ENCODE measurements around the gene MEGF6. TPM values are rescaled to one million over a fixed set of nuclear protein-coding genes. Genes with fewer than 3 reads are reported as not detected.
A peak's percentile ranks its signal among the peaks of the same experiment; 100 is the strongest.
"Not testable (repeated sequence)": the region's sequence is repeated elsewhere in the genome, so short reads cannot be mapped to it uniquely, and the experiment has no call there.

MEGF6 gene
- total and polyA plus RNA-seq, 12 donors, result 0.15 to 29.2 (median 8.2) TPM

GRCh38 chr1:3590139-3590763 is 21.1 kb downstream of the MEGF6 start:
- no peaks in the 10 kb centered on the region for H3K4me1 ChIP-seq (replicated peaks in 1 of 2)
- no peak overlapping the region for H3K27ac ChIP-seq
- peaks cover 4% of the 10 kb centered on the region for H3K27me3 ChIP-seq
- DNase-seq, result peak in 1 of 7 donors; percentile 30
- H3K36me3 ChIP-seq (replicated peaks in 1 of 2), result no peaks in the 10 kb centered on the region
- no peak overlapping the region for H3K4me3 ChIP-seq
- intact Hi-C loops (cut with DNase I), result no loop called here
- H3K9me3 ChIP-seq (replicated peaks in 1 of 3), result no peaks in the 10 kb centered on the region
- WGBS, 4 donors, result 52 to 60% (median 59%) methylated on average over 15 to 27 of the region's 27 CpGs
- TF ChIP-seq POLR2A (IDR thresholded peaks at IDR 0.05), result no peak

GRCh38 chr1:3588395-3588794 is 22.9 kb downstream of the MEGF6 start:
- no peak for TF ChIP-seq POLR2A (IDR thresholded peaks at IDR 0.05)
- no peak for TF ChIP-seq CTCF (IDR thresholded peaks at IDR 0.05)
- Histone ChIP-seq H3K27me3 (peaks cover 4% of the 10 kb centered on the region), H3K4me1 (replicated peaks in 1 of 2) (no peaks in the 10 kb centered on the region), H3K4me3 (no peak overlapping the region), H3K9me3 (replicated peaks in 1 of 3) (no peaks in the 10 kb centered on the region), H3K36me3 (replicated peaks in 1 of 2) (no peaks in the 10 kb centered on the region), H3K27ac (no peak overlapping the region)
- 71 to 100% (median 80%) methylated on average over 1 to 5 of the region's 5 CpGs for WGBS, 4 donors
- intact Hi-C loops (cut with DNase I), result no loop called here
- no peak for DNase-seq

GRCh38 chr1:3586986-3587759 is 24.1 kb downstream of the MEGF6 start:
- Histone ChIP-seq H3K4me3 (no peak overlapping the region), H3K36me3 (replicated peaks in 1 of 2) (no peaks in the 10 kb centered on the region), H3K4me1 (replicated peaks in 1 of 2) (no peaks in the 10 kb centered on the region), H3K9me3 (replicated peaks in 1 of 3) (no peaks in the 10 kb centered on the region), H3K27me3 (peaks cover 4% of the 10 kb centered on the region), H3K27ac (no peak overlapping the region)
- intact Hi-C loops (cut with DNase I), result no loop called here
- TF ChIP-seq POLR2A (IDR thresholded peaks at IDR 0.05), result no peak
- no peak for TF ChIP-seq CTCF (IDR thresholded peaks at IDR 0.05)
- WGBS, 4 donors, result 80 to 88% (median 82%) methylated on average over 24 of the region's 24 CpGs
- DNase-seq, result no peak

- Histone ChIP-seq H3K27ac (no peak overlapping the region), H3K36me3 (replicated peaks in 1 of 2) (no peaks in the 10 kb centered on the region), H3K4me1 (replicated peaks in 1 of 2) (no peaks in the 10 kb centered on the region), H3K27me3 (peaks cover 2% of the 10 kb centered on the region), H3K9me3 (replicated peaks in 1 of 3) (no peaks in the 10 kb centered on the region), H3K4me3 (no peak overlapping the region)
- intact Hi-C loops (cut with DNase I), result no loop called here
- DNase-seq, result no peak
- TF ChIP-seq CTCF (IDR thresholded peaks at IDR 0.05) (no peak), POLR2A (IDR thresholded peaks at IDR 0.05) (no peak)
- 81 to 87% (median 84%) methylated on average over 19 of the region's 19 CpGs for WGBS, 4 donors
These were observed 25.3 kb downstream of the MEGF6 start for GRCh38 chr1:3585940-3586568.

- intact Hi-C loops (cut with DNase I); H3K9me3 ChIP-seq (replicated peaks in 1 of 3); H3K27me3 ChIP-seq; H3K27ac ChIP-seq; H3K36me3 ChIP-seq (replicated peaks in 1 of 2); DNase-seq; H3K4me1 ChIP-seq (replicated peaks in 1 of 2); H3K4me3 ChIP-seq: not testable (repeated sequence)
- 55 to 61% (median 60%) methylated on average over 5 to 6 of the region's 6 CpGs for WGBS, 4 donors
These were observed 25.9 kb downstream of the MEGF6 start for GRCh38 chr1:3585353-3585868.

Measured in adrenal gland (tissue), 12 donors.